HUES48 (cell line): Measurements from ENCODE around the gene NIT1.

Source experiments
- H3K27ac ChIP-seq: one replicate; pipeline ENCODE4 v1.7.0; 2013; ENCODE audit warnings: low read depth, low read length, inconsistent platforms
- H3K27me3 ChIP-seq: 2 replicates; pipeline ENCODE4 v1.6.1; 2013; ENCODE audit warnings: mild to moderate bottlenecking, low read length; ENCODE audit not compliant: control insufficient read depth, insufficient read depth
- H3K36me3 ChIP-seq: 2 replicates; pipeline ENCODE4 v1.6.1; 2013; ENCODE audit warnings: low read length; ENCODE audit not compliant: control insufficient read depth, insufficient read depth
- H3K4me1 ChIP-seq: 2 replicates; pipeline ENCODE4 v1.6.1; 2013; ENCODE audit warnings: mild to moderate bottlenecking, low read length; ENCODE audit not compliant: control insufficient read depth, insufficient read depth
- H3K4me3 ChIP-seq: 2 replicates; pipeline ENCODE4 v1.5.1; 2013; ENCODE audit warnings: mild to moderate bottlenecking, low read depth, low read length
- H3K9ac ChIP-seq: 2 replicates; pipeline ENCODE4 v1.6.1; 2013; ENCODE audit warnings: mild to moderate bottlenecking, low read depth, low read length, moderate library complexity
- H3K9me3 ChIP-seq: 2 replicates; pipeline ENCODE4 v1.6.1; 2013; ENCODE audit warnings: low read length; ENCODE audit not compliant: control insufficient read depth, insufficient read depth

The NIT1 gene

DNA sequence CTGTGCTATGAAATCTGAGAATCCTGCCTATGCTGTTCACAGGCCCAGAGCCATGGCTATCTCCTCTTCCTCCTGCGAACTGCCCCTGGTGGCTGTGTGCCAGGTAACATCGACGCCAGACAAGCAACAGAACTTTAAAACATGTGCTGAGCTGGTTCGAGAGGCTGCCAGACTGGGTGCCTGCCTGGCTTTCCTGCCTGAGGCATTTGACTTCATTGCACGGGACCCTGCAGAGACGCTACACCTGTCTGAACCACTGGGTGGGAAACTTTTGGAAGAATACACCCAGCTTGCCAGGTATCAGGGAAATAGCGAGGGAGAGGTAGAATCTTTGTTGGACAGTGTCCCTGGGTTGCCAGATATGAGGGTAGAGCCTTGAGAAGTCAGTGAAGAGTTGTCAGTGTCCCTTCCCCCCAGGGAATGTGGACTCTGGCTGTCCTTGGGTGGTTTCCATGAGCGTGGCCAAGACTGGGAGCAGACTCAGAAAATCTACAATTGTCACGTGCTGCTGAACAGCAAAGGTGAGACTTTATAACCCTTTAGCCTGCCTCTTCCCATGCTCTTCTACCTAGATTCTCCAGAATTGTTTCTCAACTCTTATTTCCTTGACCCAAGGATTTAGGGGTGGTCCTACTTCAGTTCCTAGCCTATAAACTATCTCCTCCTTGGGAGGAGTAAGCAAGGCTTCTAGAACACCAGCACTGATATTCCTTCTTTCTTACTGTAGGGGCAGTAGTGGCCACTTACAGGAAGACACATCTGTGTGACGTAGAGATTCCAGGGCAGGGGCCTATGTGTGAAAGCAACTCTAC lies 1.4 kb downstream of the NIT1 start:
- peaks cover 47% of the 10 kb centered on the region for H3K36me3 ChIP-seq

DNA sequence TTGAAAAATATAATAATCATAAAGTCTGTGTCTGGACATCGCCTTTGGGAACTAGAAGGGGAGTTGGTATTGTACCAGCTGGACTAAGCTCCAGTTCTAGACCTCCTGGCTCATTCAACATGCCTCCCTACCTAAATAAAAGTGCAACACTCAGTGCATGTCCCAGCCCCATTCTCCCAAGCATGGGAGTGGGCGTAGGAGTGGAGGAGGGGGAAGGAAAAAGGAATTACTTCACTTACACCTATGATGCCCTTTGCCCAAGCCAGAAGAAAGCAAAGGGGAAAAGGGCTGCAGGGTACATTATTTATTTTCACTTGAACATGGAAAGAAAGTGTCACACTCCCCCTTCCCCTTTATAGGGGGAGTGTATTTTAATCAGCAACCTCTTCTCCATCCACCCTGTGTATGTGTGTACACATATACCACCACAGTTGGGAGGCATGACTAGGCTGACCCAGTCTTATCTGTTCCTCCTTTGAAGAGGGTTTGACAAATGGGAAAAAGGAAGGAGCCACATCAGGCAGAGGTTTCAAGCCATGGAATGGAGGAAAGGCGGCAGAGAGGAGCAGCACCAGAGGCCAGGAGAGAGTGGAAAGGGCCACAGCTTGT lies 3.2 kb downstream of the NIT1 start:
- H3K27ac ChIP-seq = no peak overlapping the region
- H3K36me3 ChIP-seq = peaks cover 61% of the 10 kb centered on the region
- H3K9ac ChIP-seq = no peak overlapping the region
- no peaks in the 10 kb centered on the region for H3K9me3 ChIP-seq
- no peak overlapping the region for H3K4me3 ChIP-seq
- H3K27me3 ChIP-seq = no peaks in the 10 kb centered on the region
- peaks cover 13% of the 10 kb centered on the region for H3K4me1 ChIP-seq

More for the DNA sequence above, 1.4 kb downstream of the NIT1 start:
- Histone ChIP-seq H3K4me3 (peak overlapping the region; percentile 98), H3K4me1 (peaks cover 13% of the 10 kb centered on the region), H3K9ac (no peak overlapping the region), H3K9me3 (no peaks in the 10 kb centered on the region), H3K27ac (peak overlapping the region; percentile 99), H3K27me3 (no peaks in the 10 kb centered on the region)

GRCh38 chr1:161121834-161122233 lies 3.9 kb downstream of the NIT1 start:
- Histone ChIP-seq H3K36me3 (peaks cover 65% of the 10 kb centered on the region), H3K9ac (no peak overlapping the region), H3K4me1 (peaks cover 13% of the 10 kb centered on the region), H3K27me3 (no peaks in the 10 kb centered on the region), H3K9me3 (no peaks in the 10 kb centered on the region), H3K4me3 (no peak overlapping the region), H3K27ac (no peak overlapping the region)

- Histone ChIP-seq H3K27ac (no peak overlapping the region), H3K9ac (no peak overlapping the region), H3K9me3 (no peaks in the 10 kb centered on the region), H3K4me3 (no peak overlapping the region), H3K27me3 (no peaks in the 10 kb centered on the region), H3K36me3 (peaks cover 76% of the 10 kb centered on the region), H3K4me1 (peaks cover 13% of the 10 kb centered on the region)
These were observed 5.1 kb downstream of the NIT1 start for GRCh38 chr1:161122967-161123366.

GRCh38 chr1:161127649-161128048 lies 9.7 kb downstream of the NIT1 start:
- H3K36me3 ChIP-seq = peaks cover 72% of the 10 kb centered on the region
- no peak overlapping the region for H3K4me3 ChIP-seq
- H3K27ac ChIP-seq = no peak overlapping the region
- no peak overlapping the region for H3K9ac ChIP-seq
- no peaks in the 10 kb centered on the region for H3K9me3 ChIP-seq
- H3K27me3 ChIP-seq = no peaks in the 10 kb centered on the region
- H3K4me1 ChIP-seq = peaks cover 11% of the 10 kb centered on the region

DNA sequence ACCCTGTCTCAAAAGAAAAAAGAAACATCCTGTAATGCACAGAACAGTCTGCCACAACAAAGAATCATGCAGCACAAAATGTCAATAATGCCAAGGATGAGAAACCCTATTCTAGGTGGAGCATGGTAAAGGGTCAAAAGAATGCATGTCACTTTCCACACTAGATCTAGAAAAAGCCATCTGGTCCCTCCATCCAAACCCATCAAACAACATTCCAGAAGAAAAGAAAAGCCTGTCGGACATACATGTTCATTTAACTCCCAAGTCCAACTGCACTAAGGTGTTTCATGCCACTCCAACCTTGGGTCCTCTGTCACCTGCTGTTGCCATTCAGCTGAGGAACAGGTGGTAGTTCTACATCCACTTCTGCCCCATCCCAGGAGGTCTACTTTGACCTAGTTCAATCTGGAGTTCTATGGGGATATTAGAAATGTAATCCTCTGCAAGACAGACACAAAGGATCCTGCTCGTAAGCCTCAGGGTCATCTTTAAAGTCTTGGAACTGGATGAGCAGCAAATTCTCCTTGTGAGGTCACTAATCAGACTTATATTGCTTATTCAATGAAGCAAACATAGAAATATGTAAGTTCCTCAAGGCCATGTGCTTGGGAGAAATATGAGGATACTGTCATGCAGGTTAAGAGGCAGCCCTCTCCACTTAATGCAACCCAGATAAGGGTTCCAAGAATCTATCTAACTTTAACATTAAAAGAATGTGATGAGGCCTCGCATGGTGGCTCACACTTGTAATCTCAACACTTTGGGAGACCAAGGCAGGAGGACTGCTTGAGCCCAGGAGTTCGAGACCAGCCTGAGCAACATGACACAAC lies 10.9 kb downstream of the NIT1 start:
- no peak overlapping the region for H3K9ac ChIP-seq
- H3K9me3 ChIP-seq = no peaks in the 10 kb centered on the region
- H3K27me3 ChIP-seq = no peaks in the 10 kb centered on the region
- H3K4me1 ChIP-seq = peaks cover 11% of the 10 kb centered on the region
- peaks cover 63% of the 10 kb centered on the region for H3K36me3 ChIP-seq
- no peak overlapping the region for H3K4me3 ChIP-seq
- H3K27ac ChIP-seq = no peak overlapping the region

- Histone ChIP-seq H3K4me3 (0 out of 2 replicates have a peak overlapping the region, but pooled peaks have one; percentile 83), H3K27ac (no peak overlapping the region), H3K36me3 (peaks cover 48% of the 10 kb centered on the region), H3K4me1 (peaks cover 11% of the 10 kb centered on the region), H3K9ac (no peak overlapping the region), H3K9me3 (no peaks in the 10 kb centered on the region), H3K27me3 (no peaks in the 10 kb centered on the region)
These were observed 12.4 kb downstream of the NIT1 start for GRCh38 chr1:161130266-161130665.

GRCh38 chr1:161131523-161132409 lies 13.9 kb downstream of the NIT1 start:
- peak overlapping the region; percentile 78 for H3K9ac ChIP-seq
- H3K27me3 ChIP-seq = no peaks in the 10 kb centered on the region
- peak overlapping the region; percentile 83 for H3K4me3 ChIP-seq
- peaks cover 38% of the 10 kb centered on the region for H3K36me3 ChIP-seq
- no peaks in the 10 kb centered on the region for H3K9me3 ChIP-seq
- H3K4me1 ChIP-seq = peaks cover 11% of the 10 kb centered on the region
- peak overlapping the region; percentile 94 for H3K27ac ChIP-seq

DNA sequence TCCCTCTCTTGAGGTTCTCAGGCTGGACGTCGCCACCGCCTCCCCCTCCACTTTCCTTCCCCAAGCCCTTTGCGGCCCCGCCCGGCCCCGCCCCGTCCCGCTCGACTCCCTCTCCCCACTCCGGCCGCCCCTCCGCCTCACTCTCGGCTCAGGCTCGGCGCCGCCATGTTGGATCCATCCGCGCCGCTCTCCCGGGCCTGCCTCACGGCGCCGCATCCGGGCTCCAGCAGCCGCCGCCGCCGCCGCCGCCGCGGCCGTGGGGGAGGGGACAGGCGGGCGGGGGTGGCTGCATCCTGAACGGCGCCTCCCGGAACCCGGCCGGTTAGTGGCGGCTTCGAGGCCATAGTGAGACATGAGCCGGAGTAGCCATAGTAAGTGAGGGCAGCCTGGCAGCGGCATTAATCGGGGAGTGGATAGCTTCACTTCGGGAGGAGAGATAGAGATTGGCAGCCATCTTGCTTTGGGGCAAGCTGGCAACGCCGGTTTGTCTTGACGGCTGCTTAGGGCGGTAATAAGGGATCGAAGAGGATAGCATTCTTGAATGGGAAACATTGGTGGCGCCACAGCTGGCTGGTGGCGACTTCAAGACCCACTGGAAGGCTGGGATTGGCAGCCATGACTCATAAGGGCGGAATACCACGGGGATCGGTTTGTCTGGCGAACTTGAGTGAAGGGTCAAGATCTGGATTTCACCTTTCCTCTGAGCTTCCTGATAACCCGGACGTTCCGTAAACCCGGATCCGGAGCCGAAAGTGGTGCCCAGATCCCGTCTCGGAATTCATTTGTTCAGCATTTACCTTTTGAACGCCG lies 14.7 kb downstream of the NIT1 start, which contains the start of gene DEDD:
DEDD (minus strand) TSS at position 258 of the 810 bp plus-strand sequence. CDS start 8,205 bp downstream, outside the sequence.
- Histone ChIP-seq H3K36me3 (peaks cover 30% of the 10 kb centered on the region), H3K9ac (peak within 1 kb of the TSS; percentile 78), H3K27me3 (no peaks in the 10 kb centered on the region), H3K4me3 (peak within 1 kb of the TSS; percentile 83), H3K9me3 (no peaks in the 10 kb centered on the region), H3K4me1 (peaks cover 11% of the 10 kb centered on the region), H3K27ac (peak within 1 kb of the TSS; percentile 94)
